Astrocyte (in vitro differentiated cells and primary cell): ENCODE measurements around the gene MPP7. TPM values are rescaled to one million over a fixed set of nuclear protein-coding genes. Genes with fewer than 3 reads are reported as not detected.
A peak's percentile ranks its signal among the peaks of the same experiment; 100 is the strongest.

ENCODE experiments used
- DNase-seq: peaks from one replicate; pipeline ENCODE4 v3.0.0-alpha.2; 2010; ENCODE audit warnings: low read depth
- FAIRE-seq: peaks from 2 replicates; lab custom pipeline; 2011; peaks lifted over from hg19 to GRCh38; lab: Jason Lieb, UNC
- H2AFZ ChIP-seq: 2 replicates; pipeline ENCODE4 v1.6.0; 2012; ENCODE audit warnings: low read depth, low read length, inconsistent platforms
- H3K27ac ChIP-seq: 2 replicates; pipeline ENCODE4 v1.5.1; 2011; ENCODE audit warnings: low read depth, low read length, inconsistent platforms
- H3K27me3 ChIP-seq: 2 replicates; pipeline ENCODE4 v1.6.0; 2011; ENCODE audit warnings: low read length, inconsistent platforms; ENCODE audit not compliant: insufficient read depth
- H3K36me3 ChIP-seq: 2 replicates; pipeline ENCODE4 v1.5.1; 2011; ENCODE audit warnings: low read length, inconsistent platforms; ENCODE audit not compliant: insufficient read depth
- H3K4me1 ChIP-seq: 2 replicates; pipeline ENCODE4 v1.5.1; 2011; ENCODE audit warnings: low read length, inconsistent platforms; ENCODE audit not compliant: insufficient read depth
- H3K4me2 ChIP-seq: 2 replicates; pipeline ENCODE4 v1.6.0; 2012; ENCODE audit warnings: low read length, inconsistent platforms
- H3K4me3 ChIP-seq: 2 replicates; pipeline ENCODE4 v1.5.1; 2011; ENCODE audit warnings: low read depth, mild to moderate bottlenecking, low read length, inconsistent platforms; ENCODE audit not compliant: insufficient read depth
- H3K79me2 ChIP-seq: 2 replicates; pipeline ENCODE4 v1.6.0; 2012; ENCODE audit warnings: mild to moderate bottlenecking, low read length, inconsistent platforms; ENCODE audit not compliant: insufficient read depth
- H3K9ac ChIP-seq: 2 replicates; pipeline ENCODE4 v1.6.0; 2012; ENCODE audit warnings: mild to moderate bottlenecking, low read length, inconsistent platforms
- H3K9me3 ChIP-seq: 2 replicates; pipeline ENCODE4 v1.5.1; 2012; ENCODE audit warnings: low read depth, mild to moderate bottlenecking, low read length, inconsistent platforms; ENCODE audit not compliant: insufficient read depth
- H4K20me1 ChIP-seq: 2 replicates; pipeline ENCODE4 v1.6.0; 2012; ENCODE audit warnings: low read length, inconsistent platforms; ENCODE audit not compliant: insufficient read depth
- H3K27ac Mint-ChIP-seq: one replicate; pipeline ENCODE4 v1.8.0; 2021; ENCODE audit warnings: mild to moderate bottlenecking, mixed read lengths; ENCODE audit not compliant: unreplicated experiment
- H3K27me3 Mint-ChIP-seq: one replicate; pipeline ENCODE4 v1.8.0; 2021; ENCODE audit warnings: low read depth, mixed read lengths; ENCODE audit not compliant: unreplicated experiment
- H3K36me3 Mint-ChIP-seq: one replicate; pipeline ENCODE4 v1.8.0; 2021; ENCODE audit warnings: low read depth, mixed read lengths; ENCODE audit not compliant: unreplicated experiment
- H3K4me1 Mint-ChIP-seq: one replicate; pipeline ENCODE4 v1.8.0; 2021; ENCODE audit warnings: low read depth, mixed read lengths; ENCODE audit not compliant: unreplicated experiment
- H3K4me3 Mint-ChIP-seq: one replicate; pipeline ENCODE4 v1.8.0; 2021; ENCODE audit warnings: mild to moderate bottlenecking, moderate library complexity, mixed read lengths; ENCODE audit not compliant: unreplicated experiment
- H3K9me3 Mint-ChIP-seq: one replicate; pipeline ENCODE4 v1.8.0; 2021; ENCODE audit warnings: mild to moderate bottlenecking, mixed read lengths; ENCODE audit not compliant: unreplicated experiment
- EZH2 ChIP-seq: IDR thresholded peaks from 2 replicates; pipeline ENCODE4 v1.6.1; 2012; ENCODE audit warnings: mild to moderate bottlenecking, low read length, inconsistent platforms; ENCODE audit not compliant: insufficient read depth
- total RNA-seq: library from RNA; stranded (reverse); gene quantifications from 2 replicates; pipeline ENCODE4 v1.2.1, GENCODE V29; 2021
- TF ChIP-seq, protein P1 (sequence below): IDR thresholded peaks from 2 replicates; pipeline ENCODE4 v1.5.1; 2011; ENCODE audit warnings: low read depth, mild to moderate bottlenecking, inconsistent platforms, low read length, moderate library complexity; ENCODE audit not compliant: insufficient read depth

MPP7 gene
- total RNA-seq, 1 donor from 2014 or later: 7.1 TPM

DNA sequence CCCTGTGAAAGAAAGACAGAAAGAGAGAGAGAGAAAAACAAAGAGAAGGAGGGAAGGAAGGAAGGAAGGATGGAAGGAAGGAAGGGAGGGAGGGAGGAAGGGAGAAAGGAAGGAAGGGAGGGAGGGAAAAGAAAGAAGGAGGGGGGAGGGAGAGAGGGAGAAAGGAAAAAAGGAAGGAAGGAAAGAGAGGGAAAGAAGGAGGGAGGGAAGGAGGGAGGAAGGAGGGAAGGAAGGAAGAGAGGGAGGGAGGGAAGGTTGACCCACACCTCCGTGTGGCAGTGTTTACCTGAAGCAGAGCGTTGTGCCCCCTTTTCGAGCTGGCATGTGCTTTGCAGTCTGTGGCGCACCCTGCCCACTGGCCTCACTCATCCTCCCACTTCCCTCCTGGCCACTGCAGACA is 12.3 kb upstream of the MPP7 start:
- no peak overlapping the region for H3K4me2 ChIP-seq
- H3K4me3 ChIP-seq: no peak overlapping the region
- FAIRE-seq (no peak), DNase-seq (no peak)
- no peaks in the 10 kb centered on the region for H3K4me1 ChIP-seq
- no peaks in the 10 kb centered on the region for H3K36me3 ChIP-seq
- H3K79me2 ChIP-seq: no peaks in the 10 kb centered on the region
- H3K27ac Mint-ChIP-seq: no peak overlapping the region
- no peak overlapping the region for H3K4me3 Mint-ChIP-seq
- no peaks in the 10 kb centered on the region for H4K20me1 ChIP-seq
- no peaks in the 10 kb centered on the region for H3K9me3 ChIP-seq
- no peak for TF ChIP-seq EZH2
- TF ChIP-seq, protein P1, sequence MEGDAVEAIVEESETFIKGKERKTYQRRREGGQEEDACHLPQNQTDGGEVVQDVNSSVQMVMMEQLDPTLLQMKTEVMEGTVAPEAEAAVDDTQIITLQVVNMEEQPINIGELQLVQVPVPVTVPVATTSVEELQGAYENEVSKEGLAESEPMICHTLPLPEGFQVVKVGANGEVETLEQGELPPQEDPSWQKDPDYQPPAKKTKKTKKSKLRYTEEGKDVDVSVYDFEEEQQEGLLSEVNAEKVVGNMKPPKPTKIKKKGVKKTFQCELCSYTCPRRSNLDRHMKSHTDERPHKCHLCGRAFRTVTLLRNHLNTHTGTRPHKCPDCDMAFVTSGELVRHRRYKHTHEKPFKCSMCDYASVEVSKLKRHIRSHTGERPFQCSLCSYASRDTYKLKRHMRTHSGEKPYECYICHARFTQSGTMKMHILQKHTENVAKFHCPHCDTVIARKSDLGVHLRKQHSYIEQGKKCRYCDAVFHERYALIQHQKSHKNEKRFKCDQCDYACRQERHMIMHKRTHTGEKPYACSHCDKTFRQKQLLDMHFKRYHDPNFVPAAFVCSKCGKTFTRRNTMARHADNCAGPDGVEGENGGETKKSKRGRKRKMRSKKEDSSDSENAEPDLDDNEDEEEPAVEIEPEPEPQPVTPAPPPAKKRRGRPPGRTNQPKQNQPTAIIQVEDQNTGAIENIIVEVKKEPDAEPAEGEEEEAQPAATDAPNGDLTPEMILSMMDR: no peak
- no peaks in the 10 kb centered on the region for H3K36me3 Mint-ChIP-seq
- H3K27ac ChIP-seq: no peak overlapping the region
- no peaks in the 10 kb centered on the region for H3K27me3 Mint-ChIP-seq
- no peak overlapping the region for H2AFZ ChIP-seq
- H3K9me3 Mint-ChIP-seq: no peaks in the 10 kb centered on the region
- no peak overlapping the region for H3K9ac ChIP-seq
- no peaks in the 10 kb centered on the region for H3K27me3 ChIP-seq
- peaks cover 5% of the 10 kb centered on the region for H3K4me1 Mint-ChIP-seq

DNA sequence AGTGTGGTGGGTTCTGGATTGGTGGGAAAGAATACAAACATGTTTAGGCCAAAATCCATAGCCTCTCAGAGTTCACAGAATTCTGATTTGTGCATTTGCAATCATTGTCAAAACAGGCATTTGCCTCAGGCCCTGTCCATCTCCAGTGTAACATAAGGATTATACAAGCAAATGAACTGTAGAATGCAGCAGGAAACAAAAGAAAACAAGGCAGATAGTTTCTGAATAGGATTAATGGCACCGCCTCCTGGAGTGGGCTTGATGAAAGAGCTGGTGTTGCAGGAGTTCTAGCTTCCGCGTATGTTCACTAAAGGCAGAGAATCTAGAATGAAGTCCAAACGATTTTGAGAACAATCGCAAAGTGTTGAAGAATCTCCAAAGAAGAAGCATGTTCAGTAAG is 11.3 kb upstream of the MPP7 start:
- no peak overlapping the region for H3K4me3 ChIP-seq
- H3K9ac ChIP-seq: no peak overlapping the region
- Mint-ChIP-seq H3K36me3 (no peaks in the 10 kb centered on the region), H3K27me3 (no peaks in the 10 kb centered on the region), H3K27ac (no peak overlapping the region), H3K9me3 (no peaks in the 10 kb centered on the region), H3K4me3 (no peak overlapping the region), H3K4me1 (peaks cover 5% of the 10 kb centered on the region)
- no peaks in the 10 kb centered on the region for H3K4me1 ChIP-seq
- H3K27ac ChIP-seq: no peak overlapping the region
- FAIRE-seq: peak; percentile 17
- H3K27me3 ChIP-seq: no peaks in the 10 kb centered on the region
- H3K36me3 ChIP-seq: no peaks in the 10 kb centered on the region
- H3K9me3 ChIP-seq: no peaks in the 10 kb centered on the region
- no peak for DNase-seq
- no peak overlapping the region for H2AFZ ChIP-seq
- H4K20me1 ChIP-seq: no peaks in the 10 kb centered on the region
- TF ChIP-seq, protein P1: no peak
- no peak for TF ChIP-seq EZH2
- no peak overlapping the region for H3K4me2 ChIP-seq
- no peaks in the 10 kb centered on the region for H3K79me2 ChIP-seq

DNA sequence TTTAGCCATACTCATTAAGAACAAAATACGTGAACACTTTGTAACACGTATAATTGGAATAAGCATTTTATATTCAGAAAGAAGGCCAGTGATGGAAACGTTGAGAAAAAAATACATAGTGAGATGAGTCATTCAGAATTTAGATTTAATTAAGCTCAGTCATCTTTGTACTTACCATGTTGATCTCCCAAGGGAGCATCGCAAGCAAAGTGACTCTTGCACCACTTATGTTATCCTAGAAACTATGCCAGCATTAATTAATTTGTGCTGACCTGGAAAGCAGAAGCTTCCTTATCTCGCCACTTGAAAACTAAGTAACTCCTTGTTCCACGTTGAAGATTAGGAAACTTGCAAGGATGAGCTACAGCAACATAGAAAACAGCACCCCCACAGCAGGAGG is 9.7 kb upstream of the MPP7 start:
- Mint-ChIP-seq H3K27me3 (peaks cover 6% of the 10 kb centered on the region), H3K4me3 (no peak overlapping the region), H3K36me3 (peaks cover 2% of the 10 kb centered on the region), H3K4me1 (peaks cover 5% of the 10 kb centered on the region), H3K9me3 (no peaks in the 10 kb centered on the region), H3K27ac (no peak overlapping the region)
- H3K9ac ChIP-seq: no peak overlapping the region
- FAIRE-seq (no peak), DNase-seq (no peak)
- peaks cover 12% of the 10 kb centered on the region for H3K27me3 ChIP-seq
- H3K4me2 ChIP-seq: no peak overlapping the region
- H4K20me1 ChIP-seq: no peaks in the 10 kb centered on the region
- no peaks in the 10 kb centered on the region for H3K36me3 ChIP-seq
- no peak overlapping the region for H3K27ac ChIP-seq
- H2AFZ ChIP-seq: no peak overlapping the region
- TF ChIP-seq EZH2: no peak
- TF ChIP-seq, protein P1: no peak
- no peak overlapping the region for H3K4me3 ChIP-seq
- no peaks in the 10 kb centered on the region for H3K4me1 ChIP-seq
- no peaks in the 10 kb centered on the region for H3K79me2 ChIP-seq
- no peaks in the 10 kb centered on the region for H3K9me3 ChIP-seq
